ENCODE data around the gene TMEM132E.

Gene TMEM132E

GRCh38 chr17:34667656-34668055, 88.3 kb downstream of the TMEM132E start:
- DNase-seq: no peak

- DNase-seq: no peak
These were observed 88.8 kb downstream of the TMEM132E start for GRCh38 chr17:34668206-34668605.

GRCh38 chr17:34669511-34669910, 90.1 kb downstream of the TMEM132E start:
- no peak for DNase-seq

GRCh38 chr17:34670618-34671017, 91.2 kb downstream of the TMEM132E start:
- peak; percentile 4 for DNase-seq

GRCh38 chr17:34671191-34671590, 91.8 kb downstream of the TMEM132E start:
- no peak for DNase-seq

GRCh38 chr17:34672176-34672785, 92.9 kb downstream of the TMEM132E start:
- no peak for DNase-seq

GRCh38 chr17:34673516-34673915, 94.1 kb downstream of the TMEM132E start:
- DNase-seq: no peak

GRCh38 chr17:34673995-34674890, 94.9 kb downstream of the TMEM132E start:
- no peak for DNase-seq

- DNase-seq: no peak
These were observed 95.8 kb downstream of the TMEM132E start for GRCh38 chr17:34675143-34675542.

- no peak for DNase-seq
These were observed 96.2 kb downstream of the TMEM132E start for GRCh38 chr17:34675605-34676004.

- DNase-seq: no peak
These were observed 100.8 kb downstream of the TMEM132E start for GRCh38 chr17:34680151-34680550.

GRCh38 chr17:34682305-34682704, 102.9 kb downstream of the TMEM132E start:
- DNase-seq: no peak

- DNase-seq: no peak
These were observed 104.0 kb downstream of the TMEM132E start for GRCh38 chr17:34683390-34683789.

Data from activated CD4-positive, CD25-positive, alpha-beta regulatory T cell treated with anti-CD3 and anti-CD28 coated beads, Interleukin-2, amount 50 U/mL, for 72 hours (primary cell).